Liver (tissue), 9 donors: ENCODE results near the gene PPP4C. TPM values are rescaled to one million over a fixed set of nuclear protein-coding genes. Genes with fewer than 3 reads are reported as not detected.

Experiments used
- DNase-seq: peaks from one replicate; pipeline ENCODE4 v3.0.0-alpha.2; 2017; ENCODE audit warnings: low spot score
- H3K27ac ChIP-seq, 2 donors: one replicate each; pipeline ENCODE4 v1.7.0; 2013; ENCODE audit warnings: inconsistent platforms in 2 of 2, low read length in 2 of 2, control low read depth in 1 of 2, low read depth in 1 of 2, mild to moderate bottlenecking in 1 of 2
- H3K27me3 ChIP-seq, 4 donors: one replicate each; pipeline versions ENCODE4 v1.6.1 to v1.7.0; 2013; ENCODE audit warnings: low read length in 3 of 4, inconsistent platforms in 1 of 4, mild to moderate bottlenecking in 1 of 4, moderate library complexity in 1 of 4; ENCODE audit not compliant: control insufficient read depth in 4 of 4, insufficient read depth in 4 of 4
- H3K36me3 ChIP-seq, 4 donors: one replicate each; pipeline versions ENCODE4 v1.6.1 to v1.7.0; 2013; ENCODE audit warnings: low read length in 3 of 4, mild to moderate bottlenecking in 3 of 4, low read depth in 1 of 4, moderate library complexity in 1 of 4; ENCODE audit not compliant: control insufficient read depth in 4 of 4, insufficient read depth in 3 of 4
- H3K4me1 ChIP-seq, 4 donors: one replicate each; pipeline versions ENCODE4 v1.6.1 to v1.7.0; 2013; ENCODE audit warnings: low read length in 3 of 4, mild to moderate bottlenecking in 3 of 4, moderate library complexity in 1 of 4; ENCODE audit not compliant: control insufficient read depth in 4 of 4, insufficient read depth in 4 of 4
- H3K4me3 ChIP-seq, 3 donors: one replicate each; pipeline versions ENCODE4 v1.6.1 to v1.7.0; 2013; ENCODE audit warnings: low read length in 3 of 3, control low read depth in 1 of 3, low read depth in 1 of 3, mild to moderate bottlenecking in 1 of 3
- H3K9ac ChIP-seq, 2 donors: one replicate each; pipeline ENCODE4 v1.7.0; 2013; ENCODE audit warnings: low read length in 2 of 2, mild to moderate bottlenecking in 2 of 2, moderate library complexity in 2 of 2, control low read depth in 1 of 2, low read depth in 1 of 2
- H3K9me3 ChIP-seq, 4 donors: one replicate each; pipeline versions ENCODE4 v1.6.1 to v1.7.0; 2013; ENCODE audit warnings: low read length in 3 of 4; ENCODE audit not compliant: control insufficient read depth in 4 of 4
- CTCF ChIP-seq: fragments of 150-350 bp; IDR thresholded peaks from 2 replicates; pipeline ENCODE4 v1.5.1; 2017; ENCODE audit warnings: improper control_type of control experiment, low read depth, low read length; ENCODE audit not compliant: missing input control
- EGR1 ChIP-seq, 2 donors: IDR thresholded peaks; 2 replicates each; pipeline ENCODE4 v1.6.1; 2016 to 2018; ENCODE audit warnings: antibody characterized with exemption in 2 of 2, low read depth in 2 of 2
- FOXA1 ChIP-seq: IDR thresholded peaks from 2 replicates; pipeline ENCODE4 v1.6.1; 2016; ENCODE audit warnings: antibody characterized with exemption
- FOXA2 ChIP-seq: IDR thresholded peaks from 2 replicates; pipeline ENCODE4 v1.6.1; 2016; ENCODE audit warnings: antibody characterized with exemption
- GABPA ChIP-seq, 2 donors: IDR thresholded peaks in 1 of 2; conservative IDR thresholded peaks in 1 of 2; 2 replicates each; pipeline ENCODE4 v1.6.1; 2016; ENCODE audit warnings: antibody characterized with exemption in 2 of 2, mild to moderate bottlenecking in 1 of 2, moderate library complexity in 1 of 2
- HNF4A ChIP-seq, 2 donors: conservative IDR thresholded peaks; 2 replicates each; pipeline ENCODE4 v1.6.1; 2016; ENCODE audit warnings: antibody characterized with exemption in 2 of 2, mild to moderate bottlenecking in 2 of 2
- JUND ChIP-seq, 2 donors: IDR thresholded peaks; 2 replicates each; pipeline ENCODE4 v1.6.1; 2016; ENCODE audit warnings: antibody characterized with exemption in 2 of 2
- MAX ChIP-seq: IDR thresholded peaks from 2 replicates; pipeline ENCODE4 v1.6.1; 2016; ENCODE audit warnings: antibody characterized with exemption
- NR2F2 ChIP-seq: IDR thresholded peaks from 2 replicates; pipeline ENCODE4 v1.6.1; 2016; ENCODE audit warnings: antibody characterized with exemption
- RAD21 ChIP-seq, 2 donors: IDR thresholded peaks; 2 replicates each; pipeline ENCODE4 v1.6.1; 2016; ENCODE audit warnings: antibody characterized with exemption in 2 of 2, mild to moderate bottlenecking in 2 of 2
- REST ChIP-seq: IDR thresholded peaks from 2 replicates; pipeline ENCODE4 v1.6.1; 2016; ENCODE audit warnings: antibody characterized with exemption, mild to moderate bottlenecking
- RXRA ChIP-seq, 2 donors: IDR thresholded peaks; 2 replicates each; pipeline ENCODE4 v1.6.1; 2017 to 2018; ENCODE audit warnings: antibody characterized with exemption in 2 of 2, mild to moderate bottlenecking in 1 of 2
- TAF1 ChIP-seq: conservative IDR thresholded peaks from 2 replicates; pipeline ENCODE4 v1.6.1; 2016; ENCODE audit warnings: antibody characterized with exemption, mild to moderate bottlenecking
- YY1 ChIP-seq: IDR thresholded peaks from 2 replicates; pipeline ENCODE4 v1.6.1; 2016; ENCODE audit warnings: antibody characterized with exemption, mild to moderate bottlenecking
- ZBTB33 ChIP-seq: IDR thresholded peaks from 2 replicates; pipeline ENCODE4 v1.6.1; 2016; ENCODE audit warnings: antibody characterized with exemption
- WGBS: extraction: QIAGEN DNeasy Blood & Tissue Kit; methylation state at CpG from one replicate; pipeline ENCODE4 v1.1.7; 2013; 5-methylcytosine and 5-hydroxymethylcytosine counted together
- polyA plus RNA-seq, 2 donors: library from polyadenylated mRNA; stranded (reverse) in 1 of 2; unstranded in 1 of 2; fragments of 200-250 nt in 1 of 2; fragments of >200 nt in 1 of 2; fragmentation: Nextera tagmentation in 1 of 2; extraction: Ambion mirVana in 1 of 2; gene quantifications; one replicate each; pipeline versions ENCODE4 v1.2.1 to v1.2.3, GENCODE V29; 2013 to 2015
- total RNA-seq, 2 donors: library from RNA; depleted of rRNA; stranded (reverse); fragments of >200 nt; gene quantifications; one replicate each; pipeline ENCODE4 v1.2.3, GENCODE V29; 2014
- donor health status: healthy.
- donor health status: healthy.
- donor health status: healthy.
- donor health status: healthy.
- donor health status: healthy.

PPP4C gene
- total and polyA plus RNA-seq, 4 donors, result 49.7 to 79.6 (median 62.5) TPM

GRCh38 chr16:30046178-30046577 is 29.6 kb upstream of the PPP4C start (continued):
- TF ChIP-seq YY1 (no peak), FOXA2 (no peak), MAX (no peak)

- H3K4me3 ChIP-seq, result no peak overlapping the region
- H3K9me3 ChIP-seq, result no peaks in the 10 kb centered on the region
- no peaks in the 10 kb centered on the region for H3K4me1 ChIP-seq
- WGBS, result 97% methylated on average over 1 of the region's 1 CpG
- H3K27ac ChIP-seq, result no peak overlapping the region
- no peaks in the 10 kb centered on the region for H3K36me3 ChIP-seq
- H3K27me3 ChIP-seq, result no peaks in the 10 kb centered on the region
- H3K9ac ChIP-seq, result no peak overlapping the region
- TF ChIP-seq ZBTB33 (no peak), YY1 (no peak), CTCF (no peak), REST (no peak), FOXA1 (no peak), TAF1 (no peak), RAD21 (IDR thresholded peaks at IDR 0.05) (no peak), GABPA (IDR thresholded peaks at IDR 0.05 in 1 of 2, conservative IDR thresholded peaks at IDR 0.05 in 1 of 2) (no peak), FOXA2 (no peak), NR2F2 (no peak), HNF4A (conservative IDR thresholded peaks at IDR 0.05) (no peak), EGR1 (IDR thresholded peaks at IDR 0.05; ENCODE audit: low read depth in 2 of 2) (no peak), MAX (no peak), JUND (IDR thresholded peaks at IDR 0.05) (no peak), RXRA (IDR thresholded peaks at IDR 0.05) (no peak)
- DNase-seq, result no peak
These were observed 29.2 kb upstream of the PPP4C start for GRCh38 chr16:30046588-30046987.
